ENCODE results near the gene AGL.
"Not testable (repeated sequence)": the region's sequence is repeated elsewhere in the genome, so short reads cannot be mapped to it uniquely, and the experiment has no call there.

The AGL gene

GRCh38 chr1:99965646-99966375 is 115.7 kb downstream of the AGL start:
- Mint-ChIP-seq H3K27me3 (ENCODE audit: low read depth, poor library complexity) (no peaks in the 10 kb centered on the region), H3K9me3 (no peaks in the 10 kb centered on the region), H3K27ac (no peak overlapping the region), H3K36me3 (ENCODE audit: low read depth) (no peaks in the 10 kb centered on the region), H3K4me3 (no peak overlapping the region), H3K4me1 (peaks cover 18% of the 10 kb centered on the region)
- DNase-seq: no peak
- TF ChIP-seq, protein P1, sequence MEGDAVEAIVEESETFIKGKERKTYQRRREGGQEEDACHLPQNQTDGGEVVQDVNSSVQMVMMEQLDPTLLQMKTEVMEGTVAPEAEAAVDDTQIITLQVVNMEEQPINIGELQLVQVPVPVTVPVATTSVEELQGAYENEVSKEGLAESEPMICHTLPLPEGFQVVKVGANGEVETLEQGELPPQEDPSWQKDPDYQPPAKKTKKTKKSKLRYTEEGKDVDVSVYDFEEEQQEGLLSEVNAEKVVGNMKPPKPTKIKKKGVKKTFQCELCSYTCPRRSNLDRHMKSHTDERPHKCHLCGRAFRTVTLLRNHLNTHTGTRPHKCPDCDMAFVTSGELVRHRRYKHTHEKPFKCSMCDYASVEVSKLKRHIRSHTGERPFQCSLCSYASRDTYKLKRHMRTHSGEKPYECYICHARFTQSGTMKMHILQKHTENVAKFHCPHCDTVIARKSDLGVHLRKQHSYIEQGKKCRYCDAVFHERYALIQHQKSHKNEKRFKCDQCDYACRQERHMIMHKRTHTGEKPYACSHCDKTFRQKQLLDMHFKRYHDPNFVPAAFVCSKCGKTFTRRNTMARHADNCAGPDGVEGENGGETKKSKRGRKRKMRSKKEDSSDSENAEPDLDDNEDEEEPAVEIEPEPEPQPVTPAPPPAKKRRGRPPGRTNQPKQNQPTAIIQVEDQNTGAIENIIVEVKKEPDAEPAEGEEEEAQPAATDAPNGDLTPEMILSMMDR (IDR thresholded peaks at IDR 0.05): no peak

GRCh38 chr1:99968214-99968613 is 118.1 kb downstream of the AGL start:
- Mint-ChIP-seq H3K27me3 (ENCODE audit: low read depth, poor library complexity) (no peaks in the 10 kb centered on the region), H3K4me1 (peaks cover 27% of the 10 kb centered on the region), H3K4me3 (peak overlapping the region; percentile 43), H3K27ac (no peak overlapping the region), H3K9me3 (no peaks in the 10 kb centered on the region), H3K36me3 (ENCODE audit: low read depth) (no peaks in the 10 kb centered on the region)
- TF ChIP-seq, protein P1 (IDR thresholded peaks at IDR 0.05): no peak
- no peak for DNase-seq

GRCh38 chr1:99969260-99969728 is 119.1 kb downstream of the AGL start:
- no peaks in the 10 kb centered on the region for H3K27me3 Mint-ChIP-seq (ENCODE audit: low read depth, poor library complexity)
- TF ChIP-seq, protein P1 (IDR thresholded peaks at IDR 0.05): no peak
- H3K36me3 Mint-ChIP-seq (ENCODE audit: low read depth): no peaks in the 10 kb centered on the region
- no peaks in the 10 kb centered on the region for H3K9me3 Mint-ChIP-seq
- DNase-seq: no peak
- H3K4me3 Mint-ChIP-seq: peak overlapping the region; percentile 99
- no peak overlapping the region for H3K27ac Mint-ChIP-seq
- H3K4me1 Mint-ChIP-seq: peaks cover 27% of the 10 kb centered on the region

GRCh38 chr1:99969729-99970621 is 119.8 kb downstream of the AGL start, which contains the start of gene SLC35A3:
Gene SLC35A3, plus strand, starts transcription at chr1:99969996. Its CDS starts 23,559 bp downstream, at chr1:99993555.
- Mint-ChIP-seq H3K4me1 (peaks cover 27% of the 10 kb centered on the region), H3K9me3 (no peaks in the 10 kb centered on the region), H3K27ac (peak within 1 kb of the TSS; percentile 88), H3K4me3 (peak within 1 kb of the TSS; percentile 99), H3K27me3 (ENCODE audit: low read depth, poor library complexity) (no peaks in the 10 kb centered on the region), H3K36me3 (ENCODE audit: low read depth) (no peaks in the 10 kb centered on the region)
- DNase-seq: peak; percentile 83
- TF ChIP-seq, protein P1 (IDR thresholded peaks at IDR 0.05): no peak

- H3K27me3 Mint-ChIP-seq (ENCODE audit: low read depth, poor library complexity): no peaks in the 10 kb centered on the region
- TF ChIP-seq, protein P1 (IDR thresholded peaks at IDR 0.05): no peak
- peaks cover 27% of the 10 kb centered on the region for H3K4me1 Mint-ChIP-seq
- peaks cover 6% of the 10 kb centered on the region for H3K36me3 Mint-ChIP-seq (ENCODE audit: low read depth)
- peak overlapping the region; percentile 99 for H3K4me3 Mint-ChIP-seq
- H3K27ac Mint-ChIP-seq: peak overlapping the region; percentile 4
- no peak for DNase-seq
- no peaks in the 10 kb centered on the region for H3K9me3 Mint-ChIP-seq
These were observed 120.6 kb downstream of the AGL start for GRCh38 chr1:99970713-99971255.

- not testable (repeated sequence) for H3K9me3 Mint-ChIP-seq; DNase-seq; H3K27me3 Mint-ChIP-seq (ENCODE audit: low read depth, poor library complexity); H3K27ac Mint-ChIP-seq
- peaks cover 11% of the 10 kb centered on the region for H3K36me3 Mint-ChIP-seq (ENCODE audit: low read depth)
- H3K4me1 Mint-ChIP-seq: peaks cover 27% of the 10 kb centered on the region
- peak overlapping the region; percentile 73 for H3K4me3 Mint-ChIP-seq
These were observed 121.9 kb downstream of the AGL start for GRCh38 chr1:99972066-99972465.

Measured in nephron progenitor cell (in vitro differentiated cells).